ENCODE data around the gene EXTL2.
"Not testable (repeated sequence)": the region's sequence is repeated elsewhere in the genome, so short reads cannot be mapped to it uniquely, and the experiment has no call there.

The EXTL2 gene

GRCh38 chr1:100896481-100896982 is 1.9 kb upstream of the EXTL2 start:
- DNase-seq: peak; percentile 59

GRCh38 chr1:100895540-100896480 is 1.2 kb upstream of the EXTL2 start, which contains the start of gene SLC30A7:
SLC30A7 (plus strand) TSS chr1:100896090; CDS start chr1:100896263, 173 bp downstream.
- peak; percentile 99 for DNase-seq

- no peak for DNase-seq
These were observed 924 bp downstream of the EXTL2 start for GRCh38 chr1:100893718-100894117.

GRCh38 chr1:100892554-100892953 is 2.1 kb downstream of the EXTL2 start:
- no peak for DNase-seq

- DNase-seq: no peak
These were observed 3.3 kb downstream of the EXTL2 start for GRCh38 chr1:100891380-100891779.

GRCh38 chr1:100889869-100890482 is 4.7 kb downstream of the EXTL2 start:
- not testable (repeated sequence) for DNase-seq

GRCh38 chr1:100889007-100889406 is 5.6 kb downstream of the EXTL2 start:
- DNase-seq: not testable (repeated sequence)

- no peak for DNase-seq
These were observed 10.7 kb downstream of the EXTL2 start for GRCh38 chr1:100883963-100884362.

- DNase-seq: no peak
These were observed 11.9 kb downstream of the EXTL2 start for GRCh38 chr1:100882698-100883097.

GRCh38 chr1:100881687-100882086 is 13.0 kb downstream of the EXTL2 start:
- no peak for DNase-seq

- no peak for DNase-seq
These were observed 15.2 kb downstream of the EXTL2 start for GRCh38 chr1:100879422-100879821.

- no peak for DNase-seq
These were observed 18.4 kb downstream of the EXTL2 start for GRCh38 chr1:100876291-100876690.

GRCh38 chr1:100875228-100875627 is 19.4 kb downstream of the EXTL2 start:
- no peak for DNase-seq

GRCh38 chr1:100874433-100874832 is 20.2 kb downstream of the EXTL2 start:
- no peak for DNase-seq

- DNase-seq: no peak
These were observed 24.6 kb downstream of the EXTL2 start for GRCh38 chr1:100869996-100870395.

- DNase-seq: no peak
These were observed 26.2 kb downstream of the EXTL2 start for GRCh38 chr1:100868364-100868995.

GRCh38 chr1:100866901-100867206 is 27.8 kb downstream of the EXTL2 start:
- DNase-seq: no peak

GRCh38 chr1:100866041-100866900 is 28.4 kb downstream of the EXTL2 start:
- no peak for DNase-seq

- DNase-seq: no peak
These were observed 32.1 kb downstream of the EXTL2 start for GRCh38 chr1:100862591-100862990.

- no peak for DNase-seq
These were observed 33.3 kb downstream of the EXTL2 start for GRCh38 chr1:100861379-100861778.

- no peak for DNase-seq
These were observed 34.1 kb downstream of the EXTL2 start for GRCh38 chr1:100860397-100860991.

- not testable (repeated sequence) for DNase-seq
These were observed 39.5 kb downstream of the EXTL2 start for GRCh38 chr1:100855116-100855515.
